HG03159 (cell line): ENCODE results near the gene AKR1C3.
A peak's percentile ranks its signal among the peaks of the same experiment; 100 is the strongest.
"Not testable (repeated sequence)": the region's sequence is repeated elsewhere in the genome, so short reads cannot be mapped to it uniquely, and the experiment has no call there.

Experiments used
- ATAC-seq: cut with Tn5 transposase; IDR thresholded peaks from one replicate; pipeline ENCODE4 v1.9.1; 2021; ENCODE audit warnings: mild to moderate bottlenecking, moderate library complexity; ENCODE audit not compliant: unreplicated experiment

The AKR1C3 gene

DNA sequence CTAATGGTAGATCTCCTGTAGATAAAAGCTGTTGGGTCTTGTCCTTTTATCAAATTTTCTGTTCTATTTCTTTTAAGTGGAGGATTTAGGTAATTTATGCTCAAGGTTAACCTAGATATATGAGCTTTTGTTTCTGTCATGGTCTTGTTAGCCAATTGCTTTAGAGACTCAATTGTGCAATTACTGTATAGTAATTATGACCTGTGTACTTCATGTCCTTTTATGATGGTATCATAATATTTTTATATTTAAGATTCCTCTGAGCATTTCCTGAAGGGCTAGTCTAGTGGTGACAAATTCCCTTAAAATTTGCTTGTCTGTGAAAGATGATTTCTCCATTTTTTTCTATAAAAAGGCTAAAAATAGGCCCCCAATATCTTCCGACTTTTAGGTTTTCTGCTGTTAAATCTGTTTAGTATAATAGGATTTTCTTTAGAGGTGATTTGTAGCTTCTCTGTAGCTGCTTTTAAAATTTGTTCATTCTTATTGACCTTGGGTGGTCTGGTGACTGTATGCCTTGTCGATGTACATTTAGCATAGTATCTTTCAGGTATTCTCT lies 5.4 kb upstream of the AKR1C3 start:
- no peak for ATAC-seq

- ATAC-seq = peak; percentile 87
Observed at GRCh38 chr10:5089865-5090264, 4.3 kb upstream of the AKR1C3 start.

DNA sequence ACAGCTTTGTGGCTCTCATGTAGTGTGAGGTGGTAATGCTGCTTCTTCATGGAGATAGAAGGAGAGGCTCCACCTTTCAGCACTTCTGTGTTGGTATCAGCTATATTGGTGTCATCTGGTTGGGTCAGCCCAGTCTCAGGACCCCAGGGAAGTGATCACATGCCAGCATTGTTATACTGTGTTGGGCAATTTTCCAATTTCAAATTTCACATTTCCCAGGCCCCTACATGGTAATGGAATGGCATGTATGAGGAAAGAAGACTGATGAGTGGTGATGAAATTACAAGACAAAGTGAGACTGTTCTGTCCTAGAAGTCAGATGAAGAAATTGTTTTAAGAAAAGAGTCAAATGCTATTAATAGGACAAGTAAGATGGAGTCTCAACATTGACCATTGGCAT lies 3.7 kb upstream of the AKR1C3 start:
- ATAC-seq = no peak

GRCh38 chr10:5091196-5091595 lies 3.0 kb upstream of the AKR1C3 start:
- no peak for ATAC-seq

- ATAC-seq = no peak
Observed at GRCh38 chr10:5092375-5092774, 1.8 kb upstream of the AKR1C3 start.

DNA sequence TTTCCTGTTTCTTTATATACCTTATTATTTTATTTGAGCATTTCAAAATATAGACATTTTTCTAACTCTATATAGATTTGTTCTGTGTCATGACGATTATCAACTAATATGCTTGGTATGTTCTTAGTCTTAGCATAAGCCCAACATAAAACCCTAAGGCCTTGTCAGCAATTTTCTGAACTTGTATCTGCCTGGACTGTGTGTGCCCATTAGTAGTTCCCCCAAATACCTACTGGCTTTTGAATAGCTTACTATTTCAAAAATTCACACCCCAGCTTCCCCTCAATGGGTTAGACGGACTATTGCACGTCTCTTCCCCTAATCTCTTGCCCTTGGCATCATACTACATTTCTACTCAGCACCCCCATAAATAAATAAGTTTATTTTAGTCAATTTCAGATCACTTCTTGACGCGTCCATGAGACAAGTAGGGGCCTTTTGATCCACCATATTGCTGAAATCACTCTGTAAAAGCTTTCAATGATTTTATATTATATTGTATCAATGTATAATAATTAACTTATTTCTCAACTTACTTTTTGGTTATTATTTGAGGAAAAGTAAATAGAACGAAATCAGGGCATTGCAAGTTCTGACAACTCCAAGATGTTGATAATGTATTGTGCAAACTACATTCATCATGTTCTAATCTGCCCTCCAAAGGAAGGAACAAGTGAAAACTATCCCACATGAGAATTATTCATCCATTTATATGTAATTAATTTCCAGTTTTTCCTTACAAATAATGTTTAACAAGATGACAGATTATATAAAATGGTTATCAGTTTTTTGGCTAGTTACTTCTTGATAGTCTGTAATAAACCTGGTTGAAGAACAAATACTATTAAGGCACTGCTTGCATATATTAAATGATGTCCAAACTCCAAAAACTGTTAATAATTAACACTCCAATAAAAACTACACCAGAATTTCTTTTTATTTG lies 1.1 kb upstream of the AKR1C3 start:
- no peak for ATAC-seq

- ATAC-seq = no peak
Observed at GRCh38 chr10:5095687-5096086, 1.5 kb downstream of the AKR1C3 start.

DNA sequence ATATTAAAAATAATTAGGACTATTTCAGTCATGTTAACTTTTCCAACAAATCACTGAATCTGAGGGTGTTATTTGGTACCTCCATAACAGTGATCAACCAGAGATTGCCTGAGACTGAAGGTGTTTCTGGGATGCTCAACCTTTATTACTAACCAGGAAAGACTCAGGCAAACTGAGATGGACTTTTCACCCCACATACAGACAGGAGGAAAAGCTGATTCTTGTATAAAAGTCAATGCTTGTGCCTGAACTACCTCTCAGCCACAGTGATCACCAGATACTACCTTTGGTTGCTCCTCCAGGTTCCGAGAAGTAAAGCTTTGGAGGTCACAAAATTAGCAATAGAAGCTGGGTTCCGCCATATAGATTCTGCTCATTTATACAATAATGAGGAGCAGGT lies 1.9 kb downstream of the AKR1C3 start:
- ATAC-seq = no peak

DNA sequence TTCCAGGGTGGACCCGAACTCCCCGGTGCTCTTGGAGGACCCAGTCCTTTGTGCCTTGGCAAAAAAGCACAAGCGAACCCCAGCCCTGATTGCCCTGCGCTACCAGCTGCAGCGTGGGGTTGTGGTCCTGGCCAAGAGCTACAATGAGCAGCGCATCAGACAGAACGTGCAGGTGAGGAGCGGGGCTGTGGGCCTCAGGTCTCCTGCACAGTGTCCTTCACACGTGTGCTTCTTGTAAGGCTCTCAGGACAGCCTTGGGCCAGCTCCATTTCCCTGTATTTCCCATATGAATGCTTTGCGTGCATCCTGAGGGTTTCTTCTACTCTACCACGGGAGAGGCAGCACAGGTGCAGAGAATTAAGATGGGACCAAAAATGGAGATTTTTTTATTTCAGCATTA lies 8.3 kb downstream of the AKR1C3 start:
- not testable (repeated sequence) for ATAC-seq

DNA sequence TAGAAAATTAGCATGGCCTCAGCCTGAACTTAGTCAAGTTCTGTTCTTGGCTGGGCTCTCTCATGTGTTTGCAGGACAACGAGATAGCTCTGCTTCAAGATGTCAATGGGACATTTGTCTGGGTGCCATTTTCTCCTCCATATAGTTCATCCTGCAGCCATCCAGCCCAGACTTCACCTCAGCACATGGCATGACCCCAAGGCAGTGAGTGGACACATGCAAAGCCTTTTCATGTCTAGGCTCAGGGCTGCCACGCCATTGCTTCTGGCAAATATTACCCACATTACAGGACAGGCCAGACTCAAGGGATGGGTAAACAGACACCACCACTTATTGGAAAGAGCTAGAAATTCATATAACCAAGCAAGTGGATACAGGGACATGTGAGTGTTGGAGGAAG lies 9.3 kb downstream of the AKR1C3 start:
- ATAC-seq = no peak

DNA sequence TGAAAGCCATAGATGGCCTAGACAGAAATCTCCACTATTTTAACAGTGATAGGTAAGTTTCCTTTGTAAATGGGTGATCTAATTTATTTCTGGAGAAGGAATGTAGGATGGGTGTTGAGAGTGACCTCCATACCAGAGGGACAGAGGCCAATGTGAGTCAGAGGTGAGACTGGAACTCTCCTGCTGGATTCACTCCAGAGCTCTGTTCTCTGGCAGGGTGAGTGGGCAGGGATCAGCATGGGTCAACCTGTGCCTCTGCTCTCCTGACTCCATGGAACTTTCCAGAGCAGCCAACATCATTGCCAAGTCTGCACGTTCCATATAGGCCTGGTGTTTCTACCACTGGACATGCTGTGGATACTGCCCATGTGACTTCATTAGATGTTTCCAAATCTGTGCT lies 11.4 kb downstream of the AKR1C3 start:
- no peak for ATAC-seq

GRCh38 chr10:5106553-5106952 lies 12.3 kb downstream of the AKR1C3 start:
- no peak for ATAC-seq

DNA sequence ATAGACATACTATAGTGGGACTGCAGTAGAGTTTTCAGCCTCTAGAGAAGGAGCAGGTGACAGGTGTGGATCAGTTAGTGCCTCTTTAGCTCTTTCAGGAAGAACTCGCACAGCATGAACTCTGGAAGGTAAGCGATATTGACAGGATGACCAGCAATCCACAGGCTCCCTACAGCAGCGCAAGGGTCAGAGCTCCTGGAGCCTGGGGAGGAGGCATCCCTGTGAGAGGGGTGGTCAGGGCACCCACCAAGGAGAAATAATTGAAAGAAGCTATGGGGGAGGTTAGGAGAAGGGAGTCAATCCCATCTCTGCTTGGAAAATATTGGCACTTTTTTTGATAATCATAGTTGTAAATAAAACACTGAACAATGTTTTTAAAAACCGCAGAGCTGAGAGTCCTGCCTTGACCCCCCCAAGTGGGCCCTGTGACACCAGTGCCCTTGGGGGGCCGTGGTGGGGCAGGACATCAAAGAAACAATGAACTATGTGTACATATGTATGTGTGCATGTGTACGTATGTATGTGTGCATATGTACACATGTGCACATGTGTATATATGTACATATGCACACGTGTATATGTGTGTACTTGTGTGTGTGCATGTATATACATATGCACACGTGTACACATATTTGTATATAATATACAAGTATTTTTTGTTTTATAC lies 13.8 kb downstream of the AKR1C3 start:
- ATAC-seq = no peak

- ATAC-seq = no peak
Observed at GRCh38 chr10:5108658-5109416, 14.6 kb downstream of the AKR1C3 start.

GRCh38 chr10:5109861-5110260 lies 15.6 kb downstream of the AKR1C3 start:
- ATAC-seq = not testable (repeated sequence)

- ATAC-seq = no peak
Observed at GRCh38 chr10:5116621-5117020, 22.4 kb downstream of the AKR1C3 start.

DNA sequence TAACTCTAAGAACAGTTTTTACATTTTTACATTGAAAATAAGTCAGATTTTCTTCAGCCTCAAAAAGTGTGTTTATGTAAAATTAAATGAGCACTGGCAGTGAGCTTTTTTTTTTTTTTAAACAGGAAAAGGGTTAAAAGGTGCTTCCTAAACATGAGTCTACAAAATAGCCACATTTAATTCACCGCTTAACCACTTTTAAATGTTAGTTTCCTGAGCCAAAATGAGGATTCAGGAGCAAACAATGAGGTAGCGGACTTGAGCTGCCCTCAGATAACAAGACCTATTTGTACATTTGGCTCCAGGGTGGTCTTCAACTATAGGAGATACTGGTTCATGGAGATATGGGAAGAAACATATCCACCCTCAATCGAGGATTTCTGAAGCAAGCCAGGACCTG lies 22.8 kb downstream of the AKR1C3 start:
- no peak for ATAC-seq

GRCh38 chr10:5119997-5120396 lies 25.8 kb downstream of the AKR1C3 start:
- ATAC-seq = not testable (repeated sequence)

DNA sequence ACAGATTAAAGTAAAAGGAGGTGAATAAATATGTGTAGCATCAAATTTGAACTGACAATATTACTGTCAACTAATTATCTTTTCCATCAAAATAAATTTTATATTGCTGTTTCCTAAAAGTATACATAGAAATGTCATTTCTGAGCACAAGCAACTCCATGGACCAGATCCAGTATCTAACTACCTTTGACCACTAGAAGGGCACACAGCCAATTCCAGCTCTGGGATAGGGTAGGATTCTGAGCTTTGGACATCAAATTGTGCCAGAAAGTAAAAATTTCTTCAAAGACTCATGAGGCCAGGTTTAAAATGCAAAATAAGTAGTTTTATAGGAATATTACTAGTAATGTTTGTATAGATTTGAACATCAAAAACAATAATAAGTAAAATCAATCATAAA lies 29.7 kb downstream of the AKR1C3 start:
- ATAC-seq = no peak

- ATAC-seq = no peak
Observed at GRCh38 chr10:5125315-5126044, 31.3 kb downstream of the AKR1C3 start.

DNA sequence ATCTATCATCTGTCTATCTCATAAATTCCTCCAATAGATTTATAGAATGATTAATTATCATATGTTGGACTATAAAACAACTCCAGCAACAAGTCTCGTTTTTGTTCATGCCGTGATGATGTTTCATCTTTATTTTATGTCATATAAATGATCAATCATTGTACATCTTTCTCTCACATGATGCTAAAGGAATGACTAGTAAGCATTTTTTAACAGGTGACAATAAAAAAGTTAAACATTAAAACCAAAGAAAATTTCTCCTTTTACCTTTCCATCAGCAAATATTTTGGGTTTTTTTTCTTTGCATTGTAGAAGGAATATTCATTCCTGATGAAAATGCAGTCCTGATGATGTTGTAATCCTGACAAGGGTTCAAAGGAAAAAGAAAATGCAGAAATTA lies 41.4 kb downstream of the AKR1C3 start:
- no peak for ATAC-seq
